Muscle of arm (tissue), 14 donors: ENCODE results near the gene POLR2J3. TPM values are rescaled to one million over a fixed set of nuclear protein-coding genes. Genes with fewer than 3 reads are reported as not detected.
"Not testable (repeated sequence)": the region's sequence is repeated elsewhere in the genome, so short reads cannot be mapped to it uniquely, and the experiment has no call there.

Experiments used
- DNase-seq: peaks from one replicate; pipeline ENCODE4 v3.0.0-alpha.2; 2013
- long read RNA-seq, 11 donors: transcript quantifications; one replicate each; lab custom pipeline, GENCODE V29; 2026
- polyA plus RNA-seq, 12 donors: library from polyadenylated mRNA; unstranded; fragments of 120-200 nt; gene quantifications; one replicate each; pipeline ENCODE4 v1.2.1, GENCODE V29; 2013; ENCODE audit not compliant: insufficient read length in 12 of 12

The POLR2J3 gene
- polyA plus RNA-seq = 100 to 1,000 TPM in 2 of 12 donors, 10 to 100 TPM in 10; 13.4 to 144 (median 71.2) TPM
- long read RNA-seq, donor 1, full-length matches to known transcripts = 8 of 8 reads
- long read RNA-seq, donor 1, partial matches to known transcripts = 0 of 8 reads
- long read RNA-seq, donor 1, other reads (novel, unspliced or antisense) = 0 of 8 reads
- long read RNA-seq, donor 2, full-length matches to known transcripts = 4 of 4 reads
- long read RNA-seq, donor 2, partial matches to known transcripts = 0 of 4 reads
- long read RNA-seq, donor 2, other reads (novel, unspliced or antisense) = 0 of 4 reads
- long read RNA-seq, donor 3, full-length matches to known transcripts = 5 of 5 reads
- long read RNA-seq, donor 3, partial matches to known transcripts = 0 of 5 reads
- long read RNA-seq, donor 3, other reads (novel, unspliced or antisense) = 0 of 5 reads
- long read RNA-seq, donor 4, partial matches to known transcripts = 0 of 1 reads
- long read RNA-seq, donor 4, other reads (novel, unspliced or antisense) = 0 of 1 reads
- long read RNA-seq, donor 5, full-length matches to known transcripts = 6 of 6 reads
- long read RNA-seq, donor 5, partial matches to known transcripts = 0 of 6 reads
- long read RNA-seq, donor 5, other reads (novel, unspliced or antisense) = 0 of 6 reads
- long read RNA-seq, donor 6, full-length matches to known transcripts = 3 of 3 reads
- long read RNA-seq, donor 6, partial matches to known transcripts = 0 of 3 reads
- long read RNA-seq, donor 6, other reads (novel, unspliced or antisense) = 0 of 3 reads
- long read RNA-seq, donor 7, full-length matches to known transcripts = 2 of 2 reads
- long read RNA-seq, donor 7, partial matches to known transcripts = 0 of 2 reads
- long read RNA-seq, donor 7, other reads (novel, unspliced or antisense) = 0 of 2 reads
- long read RNA-seq, donor 8, full-length matches to known transcripts = 7 of 7 reads
- long read RNA-seq, donor 8, partial matches to known transcripts = 0 of 7 reads
- long read RNA-seq, donor 8, other reads (novel, unspliced or antisense) = 0 of 7 reads
- long read RNA-seq, donor 9, partial matches to known transcripts = 0 of 1 reads
- long read RNA-seq, donor 9, other reads (novel, unspliced or antisense) = 0 of 1 reads
- long read RNA-seq, donor 10, full-length matches to known transcripts = 3 of 3 reads
- long read RNA-seq, donor 10, partial matches to known transcripts = 0 of 3 reads
- long read RNA-seq, donor 10, other reads (novel, unspliced or antisense) = 0 of 3 reads
- long read RNA-seq, donor 11, full-length matches to known transcripts = 7 of 7 reads
- long read RNA-seq, donor 11, partial matches to known transcripts = 0 of 7 reads
- long read RNA-seq, donor 11, other reads (novel, unspliced or antisense) = 0 of 7 reads

DNA sequence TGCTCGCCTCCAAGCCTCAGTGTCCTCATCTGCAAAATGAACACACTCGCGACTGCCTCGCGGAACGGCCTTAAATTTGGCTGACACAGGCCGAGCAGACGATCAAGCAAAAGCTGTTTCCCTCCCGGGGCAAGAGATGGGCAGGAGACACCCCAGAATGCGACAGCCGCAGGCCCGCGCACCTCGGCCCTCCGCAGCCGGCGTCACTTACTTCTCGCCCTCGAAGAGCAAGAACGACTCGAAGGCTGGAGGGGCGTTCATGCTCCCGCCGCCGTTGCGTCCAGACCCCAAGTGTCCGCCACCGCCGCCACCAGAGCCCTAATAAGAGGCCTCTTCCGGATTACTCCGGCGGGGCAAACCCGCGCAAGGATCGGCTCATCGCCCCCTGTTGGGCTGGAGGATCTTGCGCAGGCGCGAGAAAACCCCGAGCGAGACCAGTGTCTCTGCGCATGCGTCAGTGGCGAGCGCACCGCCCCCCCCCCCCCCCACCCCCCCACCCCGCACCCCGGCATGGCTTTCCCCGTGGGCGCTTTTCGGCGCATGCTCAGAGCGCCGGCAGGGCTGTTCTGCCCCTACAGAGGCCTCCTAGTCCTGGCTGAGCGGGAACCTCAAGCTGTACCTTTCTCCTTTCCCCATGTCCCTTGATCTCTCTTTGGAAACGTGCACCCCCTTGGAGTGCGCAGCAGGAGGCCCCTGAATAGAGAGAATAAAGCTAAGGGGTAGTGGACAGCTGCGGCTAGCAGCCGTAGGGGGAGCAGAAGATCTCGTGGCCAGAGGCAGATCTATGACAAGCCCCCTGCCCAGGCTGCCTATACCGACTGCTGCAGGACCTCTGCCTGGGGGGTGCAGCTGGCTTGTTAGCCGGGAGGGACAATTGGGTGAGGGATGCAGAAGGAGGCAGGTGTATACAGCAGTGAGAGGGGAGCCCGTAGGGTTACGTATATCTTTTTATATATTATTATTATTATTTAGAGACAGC lies at the start of gene POLR2J3:
Gene POLR2J3, minus strand, starts transcription at position 323 of the 979 bp plus-strand sequence. Its CDS starts 62 bp downstream, at position 261.
- DNase-seq = peak; percentile 98

DNA sequence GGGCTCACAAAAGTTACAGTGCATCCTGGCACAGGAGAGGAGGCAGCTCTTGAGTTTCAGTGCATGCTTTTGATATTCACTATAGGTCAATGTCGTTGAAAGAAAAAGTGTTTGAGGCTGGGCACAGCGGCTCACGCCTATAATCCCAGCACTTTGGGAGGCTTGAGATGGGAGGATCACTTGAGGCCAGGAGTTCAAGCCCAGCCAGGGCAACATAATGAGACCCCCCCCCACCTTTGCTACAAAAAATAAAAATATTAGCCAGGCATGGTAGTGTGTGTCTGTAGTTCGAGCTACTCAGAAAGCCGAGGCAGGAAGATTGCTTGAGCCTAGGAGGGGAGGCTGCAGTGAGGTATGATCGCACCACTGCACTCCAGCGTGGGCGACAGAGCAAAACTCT lies 45.7 kb upstream of the POLR2J3 start:
- not testable (repeated sequence) for DNase-seq

- DNase-seq = not testable (repeated sequence)
These were observed 44.2 kb upstream of the POLR2J3 start, which contains the start of gene RASA4 for GRCh38 chr7:102616507-102617125. RASA4 (minus strand) TSS chr7:102616756; CDS start chr7:102616689, 67 bp downstream.

DNA sequence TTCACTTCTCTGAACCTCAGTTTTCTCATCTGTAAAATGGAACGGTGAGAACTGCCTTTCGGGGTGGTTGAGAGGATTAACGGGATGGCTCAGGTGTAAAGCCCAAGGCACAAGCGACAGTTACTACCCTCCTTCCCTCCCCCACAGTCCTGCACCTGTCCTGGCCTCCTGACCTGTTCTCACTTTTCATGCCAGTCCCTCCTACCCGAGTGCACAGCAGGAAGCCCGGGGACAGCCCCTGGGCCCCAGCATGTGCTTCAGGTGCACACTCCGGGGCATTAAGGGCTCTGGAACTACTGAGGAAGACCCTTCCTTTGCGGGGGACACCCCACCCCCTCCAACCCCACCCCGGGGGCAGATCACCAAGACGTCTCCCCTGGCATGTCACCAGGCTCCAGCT lies 43.5 kb upstream of the POLR2J3 start:
- not testable (repeated sequence) for DNase-seq

GRCh38 chr7:102614873-102615272 lies 42.5 kb upstream of the POLR2J3 start:
- DNase-seq = not testable (repeated sequence)

- DNase-seq = not testable (repeated sequence)
These were observed 41.9 kb upstream of the POLR2J3 start for GRCh38 chr7:102614346-102614697.

- DNase-seq = not testable (repeated sequence)
These were observed 41.4 kb upstream of the POLR2J3 start for GRCh38 chr7:102613575-102614345.

- DNase-seq = peak; percentile 34
These were observed 39.4 kb upstream of the POLR2J3 start for GRCh38 chr7:102611675-102612325.

DNA sequence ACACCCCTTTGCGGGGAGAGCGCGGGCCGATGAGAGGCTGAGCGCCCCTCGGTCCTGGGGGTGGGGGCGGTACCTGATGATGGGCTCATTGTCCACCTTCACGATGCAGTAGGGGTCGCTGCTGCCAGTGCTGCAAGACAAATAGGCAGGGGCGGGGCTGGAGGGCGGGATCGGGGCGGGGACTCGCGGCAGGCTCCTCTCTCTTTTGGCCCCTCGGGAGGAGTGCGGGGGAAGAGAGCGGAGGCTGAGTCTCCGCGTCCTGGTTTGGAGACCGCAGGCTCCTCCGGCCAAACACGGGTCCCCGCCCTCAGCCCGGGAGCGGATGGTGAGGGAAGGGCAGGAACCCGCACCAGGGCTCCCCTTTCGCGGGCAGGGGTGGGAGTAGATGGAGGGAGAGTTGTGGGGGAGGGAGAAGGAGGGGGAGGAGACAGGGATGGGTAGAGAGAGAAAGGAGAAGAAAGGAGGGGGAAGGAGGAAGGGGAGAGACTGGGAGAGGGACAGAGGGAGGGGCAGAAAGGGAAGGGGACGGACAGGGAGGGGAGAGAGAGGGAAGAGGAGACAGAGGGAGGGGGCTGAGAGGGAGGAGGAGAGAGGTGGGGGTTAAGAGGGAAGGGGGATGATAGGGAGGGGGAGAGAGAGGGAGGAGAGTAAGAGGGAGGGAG lies 38.8 kb upstream of the POLR2J3 start:
- not testable (repeated sequence) for DNase-seq

GRCh38 chr7:102610441-102610840 lies 38.1 kb upstream of the POLR2J3 start:
- DNase-seq = not testable (repeated sequence)

GRCh38 chr7:102609734-102610133 lies 37.4 kb upstream of the POLR2J3 start:
- DNase-seq = not testable (repeated sequence)

- DNase-seq = not testable (repeated sequence)
These were observed 34.5 kb upstream of the POLR2J3 start for GRCh38 chr7:102606848-102607247.

GRCh38 chr7:102604431-102605145 lies 32.2 kb upstream of the POLR2J3 start:
- not testable (repeated sequence) for DNase-seq

- DNase-seq = not testable (repeated sequence)
These were observed 29.9 kb upstream of the POLR2J3 start for GRCh38 chr7:102602317-102602716.

- DNase-seq = not testable (repeated sequence)
These were observed 27.3 kb upstream of the POLR2J3 start for GRCh38 chr7:102599699-102600098.

DNA sequence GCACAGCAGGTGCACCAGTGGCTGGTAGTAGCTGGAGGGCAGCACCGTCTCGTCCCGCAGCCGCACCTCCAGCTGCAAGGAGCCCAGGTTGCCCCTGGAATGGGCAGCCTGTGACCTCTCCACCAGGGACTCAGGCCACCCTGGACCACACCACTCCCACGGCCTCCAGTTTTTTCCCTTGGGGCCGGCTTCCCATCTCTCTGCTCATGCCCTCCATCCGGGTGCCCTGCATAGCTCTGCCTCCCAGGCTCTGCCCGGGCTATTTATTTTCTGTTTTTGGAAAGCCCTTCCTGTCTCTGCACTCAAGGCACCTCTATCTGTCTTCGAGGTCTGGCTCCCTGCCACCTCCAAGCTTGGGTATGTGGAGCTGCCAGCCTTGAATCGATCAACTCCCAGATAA lies 23.7 kb upstream of the POLR2J3 start:
- not testable (repeated sequence) for DNase-seq
